Stimulated activated naive B cell treated with anti-CD40 and anti-IgM and Interleukin-4, amounts not matched to agents 10 μg/mL and 1 μg/mL and 100 μg/mL, for 72 hours (primary cell): ENCODE results near the gene HSPB9.

Experiments used
- ATAC-seq, 2 donors: fragments of 150-1000 bp; cut with Tn5 transposase; replicated peaks; 2 replicates each; pipeline ENCODE4 v1.10.0; 2021; ENCODE audit warnings: moderate library complexity in 1 of 2
- DNase-seq: peaks from one replicate; pipeline ENCODE4 v3.0.0; 2021
- H3K27ac Mint-ChIP-seq: one replicate; pipeline ENCODE4 v1.8.0; 2022; ENCODE audit warnings: mild to moderate bottlenecking, mixed read lengths
- H3K27me3 Mint-ChIP-seq, 2 donors: one replicate each; pipeline ENCODE4 v1.8.0; 2022; ENCODE audit warnings: mixed read lengths in 2 of 2
- H3K36me3 Mint-ChIP-seq, 2 donors: one replicate each; pipeline ENCODE4 v1.8.0; 2022; ENCODE audit warnings: mixed read lengths in 2 of 2, mild to moderate bottlenecking in 1 of 2
- H3K4me1 Mint-ChIP-seq, 2 donors: one replicate each; pipeline ENCODE4 v1.8.0; 2022; ENCODE audit warnings: mixed read lengths in 2 of 2, mild to moderate bottlenecking in 1 of 2
- H3K4me3 Mint-ChIP-seq, 2 donors: one replicate each; pipeline ENCODE4 v1.8.0; 2022; ENCODE audit warnings: mild to moderate bottlenecking in 2 of 2, mixed read lengths in 2 of 2, moderate library complexity in 1 of 2
- H3K9me3 Mint-ChIP-seq, 2 donors: one replicate each; pipeline ENCODE4 v1.8.0; 2022; ENCODE audit warnings: mixed read lengths in 2 of 2, mild to moderate bottlenecking in 1 of 2

HSPB9 gene

GRCh38 chr17:42094375-42095069 is 28.1 kb upstream of the HSPB9 start:
- no peak for ATAC-seq
- no peak for DNase-seq
- Mint-ChIP-seq H3K9me3 (no peaks in the 10 kb centered on the region), H3K36me3 (no peaks in the 10 kb centered on the region), H3K27ac (no peak overlapping the region), H3K4me3 (no peak overlapping the region), H3K4me1 (peaks cover 10 to 12% of the 10 kb centered on the region in 2 donors), H3K27me3 (peaks cover 23 to 46% of the 10 kb centered on the region in 2 donors)

DNA sequence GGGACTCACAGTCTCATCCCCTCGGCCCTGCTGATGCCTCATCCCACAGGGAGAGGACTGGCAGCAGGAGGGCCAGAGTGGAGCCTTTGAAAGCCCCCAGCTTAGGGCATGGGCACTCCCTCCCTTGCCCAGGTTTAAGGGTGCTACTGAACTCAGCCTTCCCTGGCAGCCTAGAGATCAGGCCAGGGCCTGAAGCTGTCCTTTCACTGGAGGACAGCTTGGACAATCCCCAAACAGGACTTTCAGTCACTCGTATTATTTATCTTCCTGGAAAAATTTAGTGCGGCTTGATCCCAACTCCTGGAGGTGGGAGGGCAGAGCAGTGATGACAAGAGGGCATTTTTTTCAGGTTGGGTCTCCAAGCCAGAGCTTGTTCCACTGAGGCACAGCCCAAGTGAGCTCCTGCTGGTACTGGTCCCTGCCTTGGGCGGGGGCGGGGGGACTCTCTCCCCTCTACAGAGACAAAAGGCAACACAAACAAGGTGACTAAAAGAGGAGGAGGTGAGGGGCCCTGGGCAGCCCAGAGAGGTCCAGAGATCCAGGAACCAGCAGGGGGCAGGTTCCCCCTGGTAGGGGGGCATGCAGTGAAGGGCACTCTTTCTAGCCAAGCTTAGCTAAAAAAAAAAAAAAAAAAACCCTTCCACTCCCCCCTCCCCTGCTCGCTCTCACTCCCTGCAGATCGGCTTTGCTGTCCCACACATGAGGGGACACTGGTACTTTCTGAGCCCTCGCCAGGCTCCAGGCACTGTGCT is 26.1 kb upstream of the HSPB9 start:
- peaks cover 23 to 34% of the 10 kb centered on the region in 2 donors for H3K27me3 Mint-ChIP-seq

GRCh38 chr17:42097691-42098631 is 24.6 kb upstream of the HSPB9 start, which contains the start of gene ZNF385C:
Gene ZNF385C (minus strand): TSS chr17:42098473. CDS start chr17:42063056, 35,417 bp downstream.
- Mint-ChIP-seq H3K27ac (peak within 1 kb of the TSS; percentile 62), H3K9me3 (no peaks in the 10 kb centered on the region), H3K4me3 (peak within 1 kb of the TSS; percentile 67 to 76), H3K27me3 (peaks cover 23 to 34% of the 10 kb centered on the region in 2 donors), H3K4me1 (peaks cover 17 to 18% of the 10 kb centered on the region in 2 donors), H3K36me3 (peaks cover 4 to 12% of the 10 kb centered on the region in 2 donors)
- DNase-seq = no peak
- ATAC-seq = peak; percentile 56 to 60

More for the DNA sequence above, 26.1 kb upstream of the HSPB9 start:
- no peaks in the 10 kb centered on the region for H3K9me3 Mint-ChIP-seq
- no peak overlapping the region for H3K4me3 Mint-ChIP-seq
- peaks cover 2% of the 10 kb centered on the region in 2 donors for H3K36me3 Mint-ChIP-seq
- H3K4me1 Mint-ChIP-seq = peaks cover 12 to 15% of the 10 kb centered on the region in 2 donors
- H3K27ac Mint-ChIP-seq = no peak overlapping the region
- ATAC-seq (no peak), DNase-seq (no peak)

GRCh38 chr17:42098730-42099399 is 23.7 kb upstream of the HSPB9 start:
- Mint-ChIP-seq H3K9me3 (no peaks in the 10 kb centered on the region), H3K27ac (no peak overlapping the region), H3K36me3 (peaks cover 7 to 16% of the 10 kb centered on the region in 2 donors), H3K4me3 (no peak overlapping the region), H3K27me3 (peaks cover 23 to 30% of the 10 kb centered on the region in 2 donors), H3K4me1 (peaks cover 17 to 18% of the 10 kb centered on the region in 2 donors)
- peak in 1 of 2 donors; percentile 27 for ATAC-seq
- DNase-seq = no peak

DNA sequence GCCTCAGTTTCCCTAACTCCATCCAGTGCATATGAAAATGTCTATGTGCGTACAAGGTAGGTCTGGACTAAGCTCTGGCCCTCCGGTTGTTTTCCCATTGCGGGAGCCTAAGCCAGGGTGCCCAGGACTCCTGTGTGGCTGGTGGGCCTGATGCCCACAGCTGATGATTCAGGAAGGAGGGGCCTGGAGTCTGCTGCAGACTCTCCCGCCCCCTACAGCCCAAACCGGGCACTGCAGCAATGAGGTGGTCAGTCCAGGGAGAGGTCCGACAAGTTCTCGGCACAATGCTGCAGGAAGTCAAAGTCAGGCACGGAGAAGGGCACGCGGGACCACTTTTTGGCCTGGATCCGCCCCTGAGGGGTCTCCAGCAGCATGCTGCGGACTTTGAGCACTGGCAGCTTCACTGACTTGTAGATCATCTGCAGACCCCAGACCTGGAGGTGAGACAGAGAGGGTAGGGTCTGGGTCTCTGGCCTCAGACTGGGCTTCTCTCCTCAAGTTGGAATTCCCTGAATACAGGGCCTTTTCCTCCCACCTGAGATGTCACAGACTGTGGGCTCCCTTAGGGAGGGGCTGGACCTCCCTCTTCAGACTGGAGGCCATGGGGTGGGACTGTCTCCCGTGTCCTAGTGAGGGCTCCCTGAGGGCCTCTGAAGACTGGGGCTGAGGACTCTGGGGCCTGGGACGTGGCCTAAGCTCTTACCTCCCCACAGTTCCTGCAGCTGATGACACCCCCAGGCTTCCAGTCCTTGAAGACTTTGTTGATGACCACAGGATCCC is 20.9 kb upstream of the HSPB9 start:
- Mint-ChIP-seq H3K27me3 (peaks cover 13 to 16% of the 10 kb centered on the region in 2 donors), H3K9me3 (no peaks in the 10 kb centered on the region), H3K4me3 (no peak overlapping the region), H3K4me1 (peaks cover 18% of the 10 kb centered on the region in 2 donors), H3K36me3 (peaks cover 19 to 32% of the 10 kb centered on the region in 2 donors), H3K27ac (no peak overlapping the region)
- ATAC-seq (peak; percentile 83 to 85), DNase-seq (peak; percentile 58)

GRCh38 chr17:42103221-42103954 is 19.2 kb upstream of the HSPB9 start:
- DNase-seq (no peak), ATAC-seq (no peak)
- H3K27me3 Mint-ChIP-seq = no peaks in the 10 kb centered on the region
- H3K36me3 Mint-ChIP-seq = peaks cover 22 to 38% of the 10 kb centered on the region in 2 donors
- H3K9me3 Mint-ChIP-seq = no peaks in the 10 kb centered on the region
- peaks cover 16 to 19% of the 10 kb centered on the region in 2 donors for H3K4me1 Mint-ChIP-seq
- H3K27ac Mint-ChIP-seq = no peak overlapping the region
- H3K4me3 Mint-ChIP-seq = no peak overlapping the region

DNA sequence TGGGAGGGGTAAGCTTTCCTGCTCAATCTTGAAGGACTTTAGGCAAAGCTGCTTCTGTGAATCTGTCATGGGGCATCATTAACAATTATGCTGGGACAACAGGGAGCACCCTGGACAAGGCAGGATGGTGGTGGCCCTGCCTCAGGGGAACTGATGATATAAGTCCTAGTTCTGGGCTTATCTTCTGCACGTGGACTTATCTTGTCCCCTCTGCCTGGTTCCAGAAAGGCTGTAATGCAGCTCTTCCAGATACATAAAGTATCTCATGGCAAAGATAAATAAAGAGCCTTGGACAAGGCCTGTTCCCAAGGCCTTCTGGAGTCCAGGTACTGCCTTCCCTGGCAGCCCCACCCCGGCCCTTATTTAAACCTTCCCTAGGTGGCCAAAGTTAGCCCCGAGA is 18.3 kb upstream of the HSPB9 start:
- DNase-seq (no peak), ATAC-seq (no peak)
- H3K9me3 Mint-ChIP-seq = no peaks in the 10 kb centered on the region
- H3K4me1 Mint-ChIP-seq = peaks cover 22 to 24% of the 10 kb centered on the region in 2 donors
- H3K4me3 Mint-ChIP-seq = no peak overlapping the region
- peaks cover 22 to 46% of the 10 kb centered on the region in 2 donors for H3K36me3 Mint-ChIP-seq
- H3K27me3 Mint-ChIP-seq = no peaks in the 10 kb centered on the region
- H3K27ac Mint-ChIP-seq = no peak overlapping the region

DNA sequence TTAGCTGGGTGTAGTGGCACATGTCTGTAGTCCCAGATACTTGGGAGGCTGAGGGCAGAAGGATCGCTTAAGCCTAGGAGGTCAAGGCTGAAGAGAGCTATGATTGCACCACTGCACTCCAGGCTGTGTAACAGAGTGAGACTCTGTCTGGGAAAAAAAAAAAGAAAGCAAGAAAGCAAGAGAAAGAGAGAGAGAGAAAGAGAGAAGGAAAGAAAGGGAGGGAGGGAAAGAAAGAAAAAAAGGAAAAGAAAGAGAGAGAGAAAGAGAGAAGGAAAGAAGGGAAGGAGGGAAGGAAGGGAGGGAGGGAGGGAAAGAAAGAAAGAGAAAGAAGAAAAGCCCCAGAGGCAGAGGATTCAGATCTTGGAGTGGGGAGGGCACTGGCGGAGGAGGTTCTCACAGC is 16.6 kb upstream of the HSPB9 start:
- peak overlapping the region in 1 of 2 donors; percentile 23 for H3K4me3 Mint-ChIP-seq
- H3K27ac Mint-ChIP-seq = no peak overlapping the region
- ATAC-seq = no peak
- no peaks in the 10 kb centered on the region for H3K9me3 Mint-ChIP-seq
- DNase-seq = no peak
- H3K36me3 Mint-ChIP-seq = peaks cover 22 to 56% of the 10 kb centered on the region in 2 donors
- H3K4me1 Mint-ChIP-seq = peaks cover 26 to 27% of the 10 kb centered on the region in 2 donors
- no peaks in the 10 kb centered on the region for H3K27me3 Mint-ChIP-seq

GRCh38 chr17:42107124-42107523 is 15.5 kb upstream of the HSPB9 start:
- no peak for DNase-seq
- H3K9me3 Mint-ChIP-seq = no peaks in the 10 kb centered on the region
- no peaks in the 10 kb centered on the region for H3K27me3 Mint-ChIP-seq
- H3K36me3 Mint-ChIP-seq = peaks cover 20 to 55% of the 10 kb centered on the region in 2 donors
- no peak for ATAC-seq
- peak overlapping the region in 1 of 2 donors; percentile 73 for H3K4me3 Mint-ChIP-seq
- H3K4me1 Mint-ChIP-seq = peaks cover 31% of the 10 kb centered on the region in 2 donors
- no peak overlapping the region for H3K27ac Mint-ChIP-seq

- H3K36me3 Mint-ChIP-seq = peaks cover 20 to 48% of the 10 kb centered on the region in 2 donors
- H3K27me3 Mint-ChIP-seq = no peaks in the 10 kb centered on the region
- peak; percentile 80 to 89 for ATAC-seq
- H3K4me1 Mint-ChIP-seq = peaks cover 32 to 39% of the 10 kb centered on the region in 2 donors
- H3K9me3 Mint-ChIP-seq = no peaks in the 10 kb centered on the region
- H3K27ac Mint-ChIP-seq = no peak overlapping the region
- peak overlapping the region; percentile 67 to 73 for H3K4me3 Mint-ChIP-seq
- DNase-seq = peak; percentile 79
These were observed 14.7 kb upstream of the HSPB9 start for GRCh38 chr17:42107597-42108576.

DNA sequence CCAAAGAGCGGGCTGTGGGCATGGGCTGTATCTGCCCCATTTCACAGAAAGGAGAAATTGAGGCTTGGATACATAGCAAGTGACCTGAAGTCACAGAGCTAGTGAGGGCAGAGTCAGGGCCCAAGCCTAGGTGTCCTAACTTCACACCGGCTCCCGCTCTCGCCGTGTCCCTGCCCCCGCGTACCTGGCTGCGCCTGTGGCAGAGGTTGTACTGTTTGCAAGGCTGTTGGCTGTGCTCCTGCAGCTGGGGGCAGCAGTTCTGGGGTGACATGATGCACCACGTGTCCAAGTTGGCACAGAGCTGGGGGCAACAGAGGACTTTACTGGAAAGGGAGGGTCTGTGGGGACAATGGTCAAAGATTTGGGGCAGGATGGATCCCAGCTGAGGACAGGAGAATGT is 13.5 kb upstream of the HSPB9 start:
- Mint-ChIP-seq H3K36me3 (peaks cover 22 to 49% of the 10 kb centered on the region in 2 donors), H3K4me1 (peaks cover 32 to 45% of the 10 kb centered on the region in 2 donors), H3K27me3 (no peaks in the 10 kb centered on the region), H3K9me3 (no peaks in the 10 kb centered on the region), H3K27ac (no peak overlapping the region), H3K4me3 (no peak overlapping the region)
- ATAC-seq (no peak), DNase-seq (no peak)
